GM19452 (cell line): ENCODE data around the gene MAGI2.
"Not testable (repeated sequence)": the region's sequence is repeated elsewhere in the genome, so short reads cannot be mapped to it uniquely, and the experiment has no call there.

Source experiments
- ATAC-seq: cut with Tn5 transposase; IDR thresholded peaks from one replicate; pipeline ENCODE4 v1.9.1; 2021; ENCODE audit not compliant: unreplicated experiment

The MAGI2 gene

DNA sequence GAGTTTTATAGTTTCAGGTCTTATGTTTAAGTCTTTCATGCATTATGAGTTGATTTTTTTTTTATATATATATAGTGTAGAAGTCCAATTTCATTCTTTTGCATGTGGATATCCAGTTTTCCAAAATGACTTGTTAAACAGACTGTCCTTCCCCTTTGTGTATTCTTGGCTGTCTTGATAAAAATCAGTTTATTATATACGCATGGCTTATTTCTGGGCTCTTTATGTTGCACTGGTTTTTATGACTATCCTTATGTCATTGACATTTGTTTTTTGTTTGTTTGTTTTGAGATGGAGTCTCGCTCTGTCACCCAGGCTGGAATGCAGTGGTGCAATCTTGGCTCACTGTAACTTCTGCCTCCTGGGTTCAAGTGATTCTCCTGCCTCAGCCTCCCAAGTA lies 485.9 kb downstream of the MAGI2 start:
- not testable (repeated sequence) for ATAC-seq

DNA sequence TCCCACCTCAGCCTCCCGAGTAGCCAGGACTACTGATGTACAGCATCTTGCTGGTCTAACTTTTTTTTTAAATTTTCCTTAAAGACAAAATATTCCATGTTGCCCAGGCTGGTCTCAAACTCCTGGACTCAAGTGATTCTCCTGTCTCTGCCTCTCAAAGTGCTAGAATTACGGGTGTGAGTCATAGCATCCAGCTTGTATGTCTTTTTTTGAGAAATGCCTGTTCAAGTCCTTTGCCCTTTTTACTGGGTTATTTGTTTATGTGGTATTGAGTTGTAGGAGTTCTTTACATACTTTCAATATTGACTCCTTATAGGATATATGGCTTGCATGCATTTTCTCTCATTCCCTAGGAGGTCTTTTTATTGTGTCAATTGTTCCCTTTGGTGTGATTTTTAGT lies 486.4 kb downstream of the MAGI2 start:
- no peak for ATAC-seq

GRCh38 chr7:78959477-78959876 lies 494.0 kb downstream of the MAGI2 start:
- ATAC-seq = no peak

DNA sequence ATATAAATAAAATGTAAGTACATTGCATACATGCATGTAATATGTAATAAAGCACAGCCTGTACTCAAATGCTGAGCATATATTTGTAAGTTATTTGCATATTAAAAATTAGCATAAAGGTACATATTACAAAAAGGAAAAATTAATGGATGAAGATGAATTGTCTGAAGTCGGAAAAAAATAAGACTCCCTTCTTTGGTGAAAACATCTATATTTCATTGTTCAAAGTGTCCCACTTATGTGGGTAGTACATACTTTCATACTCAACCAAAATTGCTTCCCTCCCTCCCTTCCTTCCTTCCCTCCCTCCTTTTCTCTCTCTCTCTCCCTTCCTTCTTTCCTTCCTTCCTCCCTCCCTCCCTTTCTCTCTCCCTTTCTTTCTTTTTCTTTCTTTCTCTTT lies 498.1 kb downstream of the MAGI2 start:
- ATAC-seq = no peak

- no peak for ATAC-seq
These were observed 499.6 kb downstream of the MAGI2 start for GRCh38 chr7:78953726-78954363.

- ATAC-seq = no peak
These were observed 500.4 kb downstream of the MAGI2 start for GRCh38 chr7:78953090-78953489.

DNA sequence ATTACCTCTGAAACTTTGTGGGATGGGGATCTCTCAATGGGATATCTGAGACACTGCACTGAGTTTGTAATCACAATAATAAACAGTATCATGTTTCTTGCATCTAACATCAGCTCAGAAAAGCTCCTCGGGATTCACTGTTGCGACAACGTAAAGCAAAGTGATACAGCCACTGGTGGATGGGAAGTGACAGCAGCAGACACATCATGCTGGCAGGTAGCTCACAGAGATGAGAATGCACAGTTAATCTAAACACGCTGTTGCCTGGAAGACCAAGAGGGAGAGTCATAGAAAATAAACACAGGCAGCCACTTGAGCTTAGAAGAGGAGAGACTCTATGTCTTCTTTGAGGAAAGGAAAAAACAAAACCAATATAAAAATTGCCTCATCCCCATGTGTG lies 513.8 kb downstream of the MAGI2 start:
- no peak for ATAC-seq

- ATAC-seq = no peak
These were observed 528.9 kb downstream of the MAGI2 start for GRCh38 chr7:78924581-78924980.

DNA sequence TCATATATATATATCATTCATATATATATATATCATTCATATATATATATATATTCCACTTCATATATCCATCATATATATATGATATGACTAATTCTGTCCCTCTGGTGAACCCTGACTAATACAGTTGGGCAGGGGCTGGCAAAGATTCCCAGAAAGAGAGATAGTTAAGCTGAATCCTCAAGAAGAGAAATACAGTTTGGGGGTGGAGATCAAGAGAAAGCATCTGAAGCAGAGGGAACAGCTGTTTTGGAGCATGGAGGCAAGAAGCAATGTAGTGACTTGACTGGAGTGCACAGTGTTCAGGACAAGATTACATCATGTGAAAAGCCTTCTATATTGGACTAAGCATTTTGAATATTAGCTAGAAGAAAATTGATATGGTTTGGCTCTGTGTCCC lies 540.7 kb downstream of the MAGI2 start:
- no peak for ATAC-seq

- ATAC-seq = no peak
These were observed 546.7 kb downstream of the MAGI2 start for GRCh38 chr7:78906735-78907134.

DNA sequence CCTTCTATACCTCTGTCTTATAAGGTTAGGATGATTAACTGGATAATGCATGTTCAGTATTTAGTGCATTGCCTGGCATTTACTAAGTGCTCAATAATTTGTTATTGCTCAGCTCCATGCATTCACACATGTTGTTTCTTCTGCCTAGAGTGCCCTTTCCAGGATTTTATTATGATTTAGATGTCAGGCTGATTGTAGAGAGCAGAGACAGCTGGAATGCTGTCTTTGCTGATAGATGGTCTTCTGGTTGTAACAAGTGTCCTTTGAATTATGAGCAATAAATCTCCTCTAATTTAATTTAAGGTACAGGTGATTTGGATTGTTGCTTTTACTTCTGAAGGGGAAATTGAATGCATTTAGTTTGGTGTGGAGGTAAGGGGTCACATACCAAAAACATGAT lies 548.0 kb downstream of the MAGI2 start:
- ATAC-seq = no peak

DNA sequence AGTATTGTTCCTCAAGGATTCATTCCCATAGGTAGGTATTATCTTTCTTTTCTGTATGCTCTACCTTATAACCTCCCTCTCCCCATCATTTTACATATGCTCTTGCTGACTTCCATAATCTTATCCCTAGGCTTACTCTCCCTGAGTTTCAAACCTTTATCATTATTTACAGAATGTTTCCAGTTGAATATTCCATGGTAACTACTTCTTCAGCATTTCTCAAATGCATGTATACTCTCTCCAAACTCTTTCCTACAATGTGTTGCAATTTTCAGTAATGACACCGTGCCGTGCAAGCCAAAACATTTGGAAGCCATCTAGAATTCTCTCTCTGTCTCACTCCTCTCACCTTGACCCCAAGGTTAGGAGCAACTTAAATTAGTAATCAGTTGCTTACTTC lies 548.5 kb downstream of the MAGI2 start:
- ATAC-seq = no peak

DNA sequence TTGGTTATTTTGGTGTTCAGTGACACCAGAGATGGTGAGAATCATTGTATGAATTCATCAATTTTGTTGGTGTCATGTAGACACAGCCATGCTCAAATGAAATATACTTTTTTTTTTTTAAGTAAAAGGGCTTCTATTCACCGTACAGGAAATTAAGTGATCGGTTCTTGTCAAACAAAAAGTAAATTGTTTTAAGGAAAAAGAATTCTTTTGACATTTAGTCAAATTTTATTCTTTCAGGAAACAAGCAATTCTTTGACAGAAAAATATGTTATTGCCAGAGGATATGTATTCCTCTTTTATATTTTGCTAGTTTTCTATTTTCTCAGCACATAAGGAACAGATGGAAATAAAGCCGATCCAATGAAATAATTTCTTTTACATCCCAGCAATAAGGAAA lies 551.9 kb downstream of the MAGI2 start:
- ATAC-seq = no peak

GRCh38 chr7:78900806-78901205 lies 552.7 kb downstream of the MAGI2 start:
- no peak for ATAC-seq

GRCh38 chr7:78895393-78895792 lies 558.1 kb downstream of the MAGI2 start:
- no peak for ATAC-seq

DNA sequence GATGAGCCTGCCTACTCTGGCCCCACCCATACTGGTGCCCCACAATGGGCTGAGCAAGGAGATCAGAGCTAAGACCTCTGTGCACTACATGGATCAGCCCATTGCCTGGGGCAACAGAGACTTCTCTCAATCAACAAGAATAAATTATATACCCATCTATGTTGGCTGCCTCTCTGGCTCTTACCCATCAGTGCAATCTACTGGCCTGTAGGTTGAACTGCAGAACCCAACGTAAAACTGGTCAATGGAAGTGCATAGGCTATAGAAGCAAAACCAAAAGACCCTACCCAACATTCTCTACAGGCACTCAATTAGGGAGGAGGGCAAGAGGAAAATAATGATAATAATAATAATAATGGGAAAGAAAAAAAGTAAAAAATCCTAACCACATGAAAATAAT lies 574.3 kb downstream of the MAGI2 start:
- no peak for ATAC-seq

GRCh38 chr7:78873117-78873516 lies 580.4 kb downstream of the MAGI2 start:
- ATAC-seq = no peak

- ATAC-seq = no peak
These were observed 589.1 kb downstream of the MAGI2 start for GRCh38 chr7:78864339-78864738.

DNA sequence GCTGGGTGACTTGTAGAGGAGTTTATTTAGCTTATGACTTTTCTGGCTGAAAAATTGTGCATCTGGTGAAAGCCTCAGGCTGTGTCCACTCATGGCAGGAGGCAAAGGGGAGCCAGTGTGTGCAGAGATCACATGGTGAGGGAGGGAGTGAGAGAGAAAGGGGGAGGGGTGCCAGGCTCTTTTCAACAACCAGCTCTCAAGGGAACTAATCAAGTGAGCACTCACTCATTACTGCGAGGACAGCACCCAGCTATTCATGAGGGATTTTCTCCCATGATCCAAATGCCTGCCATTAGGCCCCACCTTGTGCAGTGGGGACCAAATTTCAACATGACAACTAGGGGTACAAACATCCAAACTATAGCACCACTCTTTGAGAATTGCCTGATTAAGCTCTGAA lies 590.2 kb downstream of the MAGI2 start:
- ATAC-seq = no peak

- ATAC-seq = no peak
These were observed 591.0 kb downstream of the MAGI2 start for GRCh38 chr7:78862411-78862900.

- no peak for ATAC-seq
These were observed 600.5 kb downstream of the MAGI2 start for GRCh38 chr7:78852951-78853350.

- no peak for ATAC-seq
These were observed 603.2 kb downstream of the MAGI2 start for GRCh38 chr7:78850093-78850740.

DNA sequence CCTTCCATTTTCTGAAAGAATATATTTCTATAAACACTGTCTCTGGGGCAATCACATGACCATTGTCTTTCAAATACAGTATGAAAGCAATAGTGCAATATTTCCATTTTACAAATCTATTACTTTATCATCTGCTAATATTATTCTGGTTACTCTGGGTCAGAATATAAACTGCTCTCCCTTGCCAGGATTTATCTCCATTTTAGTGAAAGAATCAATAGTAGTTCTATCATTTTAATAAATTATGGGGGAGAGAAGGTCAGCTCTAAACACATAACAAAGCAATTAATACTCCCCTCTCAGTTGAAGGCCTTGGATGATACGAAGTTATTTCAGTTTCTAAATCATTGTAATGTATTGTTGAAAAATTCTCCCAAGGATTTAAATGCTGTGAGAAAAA lies 608.3 kb downstream of the MAGI2 start:
- ATAC-seq = no peak
